Right lung (tissue), 10 donors: ENCODE data around the gene MRGPRF. TPM values are rescaled to one million over a fixed set of nuclear protein-coding genes. Genes with fewer than 3 reads are reported as not detected.
A peak's percentile ranks its signal among the peaks of the same experiment; 100 is the strongest.

Experiments used
- DNase-seq, 2 donors: peaks; one replicate each; pipeline ENCODE4 v3.0.0-alpha.2; 2013
- long read RNA-seq, 8 donors: transcript quantifications; one replicate each; lab custom pipeline, GENCODE V29; 2026
- polyA plus RNA-seq, 5 donors: library from polyadenylated mRNA; unstranded; fragments of 120-200 nt; gene quantifications; one replicate each; pipeline versions ENCODE4 v1.2.1 to v1.2.3, GENCODE V29; 2013; ENCODE audit warnings: inconsistent platforms in 1 of 5, low replicate concordance in 1 of 5; ENCODE audit not compliant: insufficient read length in 5 of 5, insufficient read depth in 1 of 5

Gene MRGPRF, protein sequence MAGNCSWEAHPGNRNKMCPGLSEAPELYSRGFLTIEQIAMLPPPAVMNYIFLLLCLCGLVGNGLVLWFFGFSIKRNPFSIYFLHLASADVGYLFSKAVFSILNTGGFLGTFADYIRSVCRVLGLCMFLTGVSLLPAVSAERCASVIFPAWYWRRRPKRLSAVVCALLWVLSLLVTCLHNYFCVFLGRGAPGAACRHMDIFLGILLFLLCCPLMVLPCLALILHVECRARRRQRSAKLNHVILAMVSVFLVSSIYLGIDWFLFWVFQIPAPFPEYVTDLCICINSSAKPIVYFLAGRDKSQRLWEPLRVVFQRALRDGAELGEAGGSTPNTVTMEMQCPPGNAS
- 1 to 10 TPM; 3.1 to 8.9 (median 5.4) TPM for polyA plus RNA-seq
- long read RNA-seq, donor 1, partial matches to known transcripts: 0 of 3 reads
- long read RNA-seq, donor 1, other reads (novel, unspliced or antisense): 0 of 3 reads
- long read RNA-seq, donor 2, partial matches to known transcripts: 0 of 1 reads
- long read RNA-seq, donor 2, other reads (novel, unspliced or antisense): 0 of 1 reads
- long read RNA-seq, donor 3, partial matches to known transcripts: 0 of 3 reads
- long read RNA-seq, donor 3, other reads (novel, unspliced or antisense): 0 of 3 reads
- long read RNA-seq, donor 4: 0 reads
- long read RNA-seq, donor 5, partial matches to known transcripts: 0 of 4 reads
- long read RNA-seq, donor 5, other reads (novel, unspliced or antisense): 0 of 4 reads
- long read RNA-seq, donor 6, partial matches to known transcripts: 0 of 3 reads
- long read RNA-seq, donor 6, other reads (novel, unspliced or antisense): 0 of 3 reads
- long read RNA-seq, donor 7, partial matches to known transcripts: 0 of 4 reads
- long read RNA-seq, donor 7, other reads (novel, unspliced or antisense): 0 of 4 reads
- long read RNA-seq, donor 8: 0 reads

DNA sequence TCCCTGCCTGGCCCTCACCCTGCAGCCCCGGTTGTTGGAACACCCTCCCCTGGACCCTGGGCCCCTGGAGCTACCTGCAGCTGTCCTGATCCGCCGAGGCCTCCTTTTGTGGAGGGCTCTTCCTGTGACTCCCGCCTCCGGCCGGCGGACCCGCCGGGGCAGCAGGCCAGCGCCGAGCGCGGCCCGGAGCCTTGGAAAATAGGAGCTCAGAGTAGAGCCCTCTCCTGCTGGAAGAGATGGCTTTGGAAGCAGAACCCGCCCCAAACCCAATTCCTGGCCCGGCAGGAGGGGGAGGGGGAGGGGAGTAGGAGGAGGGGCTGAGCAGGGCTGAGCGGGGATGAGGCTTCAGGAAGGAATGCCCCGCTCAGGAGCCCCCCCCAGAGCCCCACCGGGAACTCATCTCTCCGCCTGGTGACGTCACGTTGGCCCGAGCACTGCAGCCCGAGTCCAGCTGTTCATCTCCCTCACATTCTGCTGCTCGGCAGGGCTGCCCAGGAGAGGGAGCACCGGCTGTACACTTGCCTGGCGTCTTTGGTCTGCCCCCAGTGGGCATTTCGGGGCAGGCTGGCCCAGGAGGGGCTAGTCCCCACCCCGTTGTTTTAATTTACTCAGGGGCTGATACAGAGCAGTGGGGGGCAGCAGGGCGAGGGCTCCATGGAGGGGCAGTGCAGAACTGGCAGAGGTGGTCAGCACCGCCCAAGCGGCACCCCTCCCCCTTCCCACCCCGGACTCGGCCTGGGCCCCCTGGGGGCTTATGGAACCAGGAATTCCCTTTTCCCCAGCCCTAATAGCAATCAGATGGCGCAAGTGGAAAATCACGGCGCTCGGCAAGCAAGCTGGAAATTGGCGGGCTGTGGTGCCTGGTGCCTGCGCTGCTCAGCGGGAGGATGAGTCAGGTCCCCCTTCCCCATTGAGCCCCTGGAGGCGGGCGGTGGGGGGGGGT is at the start of gene MRGPRF:
Gene MRGPRF (minus strand): TSS at position 238 of the 943 bp plus-strand sequence. CDS start 3,345 bp downstream, outside the sequence.
- DNase-seq: peak in 1 of 2 donors; percentile 59

- DNase-seq: no peak
Measured at GRCh38 chr11:69062169-69062855, 49.3 kb upstream of the MRGPRF start.

GRCh38 chr11:69061713-69062053 is 48.6 kb upstream of the MRGPRF start:
- no peak for DNase-seq

DNA sequence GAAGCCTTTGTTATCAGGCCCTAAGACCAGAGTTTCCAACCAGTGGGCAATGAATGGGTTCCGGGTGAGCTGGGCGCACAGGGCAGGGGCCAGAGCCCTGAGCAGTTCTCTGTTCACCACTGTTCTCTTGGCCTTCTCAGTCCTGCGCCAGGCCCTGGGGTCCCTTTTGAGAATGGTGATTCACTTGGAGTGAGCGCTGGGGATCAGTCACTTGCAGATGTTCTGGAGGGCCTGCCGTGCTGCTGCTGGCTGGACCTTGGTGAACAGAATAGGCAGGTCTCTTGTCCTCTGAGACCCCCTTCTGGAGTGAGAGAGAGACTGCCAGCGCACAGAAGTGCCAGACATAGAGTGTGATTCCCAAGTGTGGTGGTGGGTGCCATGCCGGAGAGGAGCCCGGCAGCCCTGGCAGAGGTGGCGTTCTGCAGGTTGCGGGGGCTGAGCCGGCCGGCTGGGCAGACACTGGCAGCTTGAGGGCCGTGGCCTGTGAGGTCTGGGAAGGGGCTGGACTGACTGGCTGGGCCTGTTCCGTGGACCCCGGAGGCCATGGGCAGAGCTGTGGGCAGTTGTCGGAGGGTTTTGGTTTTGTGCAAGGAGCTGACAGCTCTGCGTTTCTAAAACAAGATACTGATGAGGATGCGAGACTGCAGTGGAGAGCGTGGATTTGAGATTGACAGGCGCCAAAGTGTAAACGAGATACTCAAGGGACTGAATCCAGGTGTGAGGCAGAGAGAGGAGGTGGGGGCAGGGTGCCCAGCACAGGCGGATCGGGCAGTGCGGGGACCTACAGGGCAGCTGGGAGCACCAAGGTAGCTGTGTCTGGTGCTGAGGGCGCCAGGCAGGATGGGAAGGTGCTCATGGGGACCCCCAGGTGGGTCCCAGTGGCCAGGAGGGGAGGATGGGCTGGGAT is 48.0 kb upstream of the MRGPRF start:
- no peak for DNase-seq

GRCh38 chr11:69059985-69060384 is 46.9 kb upstream of the MRGPRF start:
- no peak for DNase-seq

- no peak for DNase-seq
Measured at GRCh38 chr11:69059429-69059828, 46.4 kb upstream of the MRGPRF start.

GRCh38 chr11:69058511-69059270 is 45.6 kb upstream of the MRGPRF start:
- DNase-seq: no peak

- no peak for DNase-seq
Measured at GRCh38 chr11:69057801-69058200, 44.8 kb upstream of the MRGPRF start.

DNA sequence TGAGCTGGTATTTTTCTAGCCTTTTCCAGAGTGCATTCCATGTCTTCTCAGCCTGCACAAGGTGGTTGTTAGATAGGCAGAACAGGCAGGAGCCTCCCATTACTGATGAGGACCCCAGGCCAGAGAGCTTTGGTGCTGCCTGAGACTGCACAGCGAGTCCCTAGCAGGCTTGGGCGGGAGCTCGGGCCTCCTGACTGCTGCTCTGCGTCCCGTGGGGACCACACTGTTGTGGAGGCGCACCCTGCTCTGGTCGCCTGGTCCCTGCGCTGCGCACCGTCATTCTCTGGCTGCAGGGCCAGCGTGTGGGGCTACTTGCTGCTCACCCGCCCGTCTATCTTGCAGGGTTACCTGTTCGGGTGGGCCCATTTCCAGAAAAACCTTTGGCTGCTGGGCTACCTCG is 44.2 kb upstream of the MRGPRF start:
- DNase-seq: no peak

GRCh38 chr11:69055598-69056516 is 42.8 kb upstream of the MRGPRF start:
- no peak for DNase-seq

DNA sequence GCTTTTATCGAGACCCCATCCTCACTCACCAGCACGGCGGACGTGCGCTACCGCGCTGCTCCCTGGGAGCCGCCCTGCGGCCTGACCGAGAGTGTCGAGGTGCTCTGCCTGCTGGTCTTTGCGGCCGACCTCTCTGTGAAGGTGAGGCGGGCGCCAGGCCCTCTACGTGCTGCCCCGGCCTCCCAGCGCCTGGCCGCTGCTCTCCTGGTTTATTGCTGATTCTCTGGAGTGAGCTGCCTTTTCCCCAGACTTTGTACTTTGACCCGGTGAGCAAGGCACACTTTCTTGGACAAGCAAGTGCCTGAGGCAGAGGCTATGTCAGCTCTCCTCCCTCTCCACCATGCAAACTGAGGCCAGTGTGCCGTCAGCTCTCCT is 42.2 kb upstream of the MRGPRF start:
- DNase-seq: no peak

DNA sequence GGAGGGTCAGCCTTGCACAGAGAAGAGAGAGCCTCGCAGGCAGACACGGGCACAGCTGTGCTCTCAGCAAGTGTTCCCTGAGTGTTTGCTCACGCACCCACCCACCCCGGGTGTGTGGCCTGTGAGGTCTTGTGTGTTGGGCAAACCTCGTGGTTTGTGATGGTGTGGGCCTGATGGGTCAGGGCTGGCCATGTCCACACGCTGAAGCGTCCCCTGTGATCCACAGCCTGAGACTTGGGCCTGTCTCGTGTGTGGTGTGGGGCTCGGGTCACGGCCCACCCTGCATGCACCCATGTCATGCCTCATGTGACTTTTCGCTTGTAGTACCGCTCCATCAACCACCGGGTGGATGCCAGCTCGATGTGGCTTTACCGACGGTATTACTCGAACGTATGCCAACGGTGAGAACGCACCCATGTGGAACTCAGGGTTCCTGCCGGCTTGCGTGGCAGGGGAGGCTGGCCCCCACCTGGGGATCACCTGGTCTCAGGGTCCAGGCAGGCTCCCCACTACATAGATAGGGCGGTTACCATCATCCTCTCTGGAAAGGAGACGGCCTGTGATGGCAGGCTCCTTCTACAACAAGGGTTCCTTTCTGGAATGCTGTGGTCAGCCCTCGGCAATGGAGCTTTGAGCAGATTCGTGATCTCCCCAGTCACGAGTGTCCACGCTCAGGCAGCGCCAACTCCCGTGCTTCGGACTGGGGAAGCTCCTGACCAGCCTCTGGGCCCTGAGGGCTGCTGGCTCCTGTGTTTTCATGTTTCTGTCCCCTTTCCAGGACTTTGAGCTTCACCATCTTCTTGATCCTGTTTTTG is 41.6 kb upstream of the MRGPRF start:
- no peak for DNase-seq

DNA sequence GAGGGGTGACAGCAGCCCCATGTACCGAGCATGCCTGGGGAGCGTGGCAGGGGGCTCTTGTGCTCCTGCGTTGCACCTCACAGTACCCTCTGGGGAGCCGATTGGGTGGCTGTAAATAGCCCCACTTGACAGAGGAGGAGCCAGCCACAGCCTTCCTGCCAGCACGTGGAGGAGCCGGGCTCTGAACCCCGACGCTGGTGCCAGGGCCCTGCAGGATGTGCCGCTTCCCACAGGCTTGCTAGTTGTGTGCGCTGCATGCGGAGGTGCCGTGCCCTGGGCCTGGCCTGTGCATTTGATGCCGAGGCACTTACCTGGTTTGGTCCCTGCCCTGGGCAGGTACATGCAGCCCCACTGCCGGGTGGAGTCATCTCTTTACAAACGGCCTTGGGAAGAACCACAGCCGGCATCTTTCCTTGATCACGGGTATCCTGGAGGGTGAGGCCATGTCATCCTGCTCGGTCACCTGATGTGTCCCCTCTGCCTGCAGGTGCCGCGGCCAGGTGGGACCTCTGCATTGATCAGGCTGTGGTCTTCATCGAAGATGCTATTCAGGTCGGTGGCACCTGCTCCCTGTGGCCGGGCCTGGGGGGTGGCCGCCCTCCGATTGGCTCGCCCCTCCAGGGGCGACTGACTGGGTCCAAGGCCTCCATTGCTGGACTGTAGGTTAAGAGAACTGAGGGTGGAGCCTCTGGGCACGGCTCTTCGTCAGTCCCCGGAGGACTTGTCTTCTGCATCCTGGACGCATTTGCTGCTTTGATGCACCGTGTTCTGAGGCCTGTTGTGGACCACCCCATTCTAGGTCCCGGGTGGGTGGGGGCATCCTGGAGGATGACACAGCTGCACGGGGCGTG is 40.7 kb upstream of the MRGPRF start:
- DNase-seq: no peak

- DNase-seq: no peak
Measured at GRCh38 chr11:69053169-69053477, 40.1 kb upstream of the MRGPRF start.

- DNase-seq: no peak
Measured at GRCh38 chr11:69052343-69053168, 39.5 kb upstream of the MRGPRF start.
